ENCODE results near the gene ODC1. TPM values are rescaled to one million over a fixed set of nuclear protein-coding genes. Genes with fewer than 3 reads are reported as not detected.

The ODC1 gene
- total and polyA plus RNA-seq, 2 of the 4 experiments (the other 2 are of a cell fraction): 117 to 204 TPM

GRCh38 chr2:10490806-10491291, 42.7 kb upstream of the ODC1 start:
- H2BK5ac ChIP-seq (ENCODE audit: low read depth, low read length, poor library complexity, severe bottlenecking): no peak overlapping the region
- no peak overlapping the region for H4K5ac ChIP-seq (ENCODE audit: low read depth, low read length)
- H3K9me3 ChIP-seq (ENCODE audit: control insufficient read depth, insufficient read depth, low read length): peaks cover 3% of the 10 kb centered on the region
- H3K27me3 ChIP-seq (ENCODE audit: control insufficient read depth, insufficient read depth, low read length): peaks cover 41% of the 10 kb centered on the region
- H2AK9ac ChIP-seq (replicated peaks; ENCODE audit: low read depth, low read length, poor library complexity): no peak overlapping the region
- dilution Hi-C loops (cut with HindIII; ENCODE audit: low sequenced_read_pairs, unreplicated experiment): no loop called here
- H4K91ac ChIP-seq (ENCODE audit: insufficient read depth, low read depth, low read length): no peak overlapping the region
- H3K9ac ChIP-seq (ENCODE audit: low read depth, low read length): no peak overlapping the region
- H2BK20ac ChIP-seq (ENCODE audit: low read depth, low read length): no peak overlapping the region
- no peak overlapping the region for H2AFZ ChIP-seq (replicated peaks; ENCODE audit: low read length, poor library complexity)
- no peak overlapping the region for H3K4me3 ChIP-seq (ENCODE audit: insufficient read depth, low read depth, low read length)
- H4K20me1 ChIP-seq (ENCODE audit: insufficient read depth, low read length): peaks cover 9% of the 10 kb centered on the region
- no peak overlapping the region for H3K4ac ChIP-seq (ENCODE audit: low read depth, low read length)
- no peak overlapping the region for H2AK5ac ChIP-seq (ENCODE audit: low read depth, low read length)
- in situ Hi-C loops (cut with MboI; ENCODE audit: low sequenced_read_pairs): no loop called here
- no peak overlapping the region for H3K14ac ChIP-seq (replicated peaks; ENCODE audit: low read depth, low read length)
- no peak overlapping the region for H3K23ac ChIP-seq (ENCODE audit: low read depth, low read length)
- no peak overlapping the region for H3K4me2 ChIP-seq (ENCODE audit: low read depth, low read length)
- no peak overlapping the region for H3K27ac ChIP-seq (ENCODE audit: insufficient read depth, low read length)
- ChIA-PET CTCF (no interaction called here), POLR2A (ENCODE audit: unreplicated experiment) (no interaction called here)
- H3K36me3 ChIP-seq (ENCODE audit: control insufficient read depth, insufficient read depth, low read length): no peaks in the 10 kb centered on the region
- DNase-seq (no peak), ATAC-seq (ENCODE audit: low read depth) (no peak)
- no peak overlapping the region for H2BK15ac ChIP-seq (ENCODE audit: low read depth, low read length)
- intact Hi-C loops (cut with micrococcal nuclease): no loop called here
- H3K4me1 ChIP-seq (ENCODE audit: control insufficient read depth, insufficient read depth, low read length): peaks cover 6% of the 10 kb centered on the region
- H2BK120ac ChIP-seq (ENCODE audit: low read depth, low read length): no peak overlapping the region
- no TSS peak for BruUV-seq (replicated peaks)
- H3K79me1 ChIP-seq (ENCODE audit: low read depth in 1 of 2, low read length in 2 of 2): no peaks in the 10 kb centered on the region
- TF ChIP-seq, protein P1, sequence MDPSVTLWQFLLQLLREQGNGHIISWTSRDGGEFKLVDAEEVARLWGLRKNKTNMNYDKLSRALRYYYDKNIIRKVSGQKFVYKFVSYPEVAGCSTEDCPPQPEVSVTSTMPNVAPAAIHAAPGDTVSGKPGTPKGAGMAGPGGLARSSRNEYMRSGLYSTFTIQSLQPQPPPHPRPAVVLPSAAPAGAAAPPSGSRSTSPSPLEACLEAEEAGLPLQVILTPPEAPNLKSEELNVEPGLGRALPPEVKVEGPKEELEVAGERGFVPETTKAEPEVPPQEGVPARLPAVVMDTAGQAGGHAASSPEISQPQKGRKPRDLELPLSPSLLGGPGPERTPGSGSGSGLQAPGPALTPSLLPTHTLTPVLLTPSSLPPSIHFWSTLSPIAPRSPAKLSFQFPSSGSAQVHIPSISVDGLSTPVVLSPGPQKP (IDR thresholded peaks at IDR 0.05; ENCODE audit: borderline replicate concordance, low read depth, low read length): no peak
- TF ChIP-seq USF2 (IDR thresholded peaks at IDR 0.05; ENCODE audit: low read depth, low read length) (no peak), POLR2A (IDR thresholded peaks at IDR 0.05; ENCODE audit: low read depth, low read length) (no peak), MAZ (IDR thresholded peaks at IDR 0.05; ENCODE audit: borderline replicate concordance, low read depth, low read length) (no peak), NFE2L2 (IDR thresholded peaks at IDR 0.05; ENCODE audit: low read depth, low read length) (no peak), CTCF (conservative IDR thresholded peaks at IDR 0.05; ENCODE audit: low read depth, low read length) (no peak), RCOR1 (IDR thresholded peaks at IDR 0.05; ENCODE audit: insufficient replicate concordance, low read length) (no peak), MXI1 (IDR thresholded peaks at IDR 0.05; ENCODE audit: borderline replicate concordance, low read depth, low read length) (no peak), RFX5 (IDR thresholded peaks at IDR 0.05; ENCODE audit: low read depth, low read length) (no peak), CHD1 (IDR thresholded peaks at IDR 0.05; ENCODE audit: low read depth, low read length) (no peak), BHLHE40 (IDR thresholded peaks at IDR 0.05; ENCODE audit: low read depth, low read length) (no peak), SMC3 (IDR thresholded peaks at IDR 0.05; ENCODE audit: low read depth, low read length) (no peak), MAFK (IDR thresholded peaks at IDR 0.05; ENCODE audit: low read depth, low read length) (no peak)
- no peak overlapping the region for H3K56ac ChIP-seq (ENCODE audit: extremely low read depth, insufficient read depth, low read length)
- peaks cover 6% of the 10 kb centered on the region; the same call in 1 of the 2 replicates for H3K9me1 ChIP-seq (ENCODE audit: insufficient read depth, low read length)
- 82% methylated on average over 4 of the region's 8 CpGs; no CpG with 5 or more reads in 1 of the 2 experiments for WGBS, 2 experiments (ENCODE audit: extremely low coverage in 2 of 2, insufficient read length in 1 of 2)
- H3K18ac ChIP-seq (ENCODE audit: low read depth, low read length): no peak overlapping the region
- no peak overlapping the region for H4K8ac ChIP-seq (ENCODE audit: low read depth in 2 of 2, low read length in 2 of 2)

All from IMR-90 (cell line).